ENCODE measurements around the gene ZBTB7C.

DNA sequence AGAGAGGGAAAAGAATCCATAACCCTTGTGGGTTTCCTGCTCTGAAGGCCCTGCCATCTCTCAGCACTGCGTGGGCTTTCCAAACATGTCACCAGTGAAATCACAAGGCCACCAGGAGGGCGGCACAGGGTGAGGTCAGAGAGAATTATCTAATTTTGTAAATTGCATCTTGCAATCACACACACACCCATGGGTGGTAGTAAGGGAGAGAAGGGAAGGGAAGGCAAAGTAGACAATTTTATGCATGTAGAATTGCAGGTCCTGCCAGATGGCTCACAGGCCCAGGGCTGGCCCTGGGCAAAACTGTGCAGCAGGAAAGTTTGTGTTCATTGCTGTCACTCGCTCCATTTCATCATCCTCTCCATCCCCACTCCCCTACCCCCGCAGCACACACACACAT is 21.0 kb upstream of the ZBTB7C start:
- TF ChIP-seq, protein P1, sequence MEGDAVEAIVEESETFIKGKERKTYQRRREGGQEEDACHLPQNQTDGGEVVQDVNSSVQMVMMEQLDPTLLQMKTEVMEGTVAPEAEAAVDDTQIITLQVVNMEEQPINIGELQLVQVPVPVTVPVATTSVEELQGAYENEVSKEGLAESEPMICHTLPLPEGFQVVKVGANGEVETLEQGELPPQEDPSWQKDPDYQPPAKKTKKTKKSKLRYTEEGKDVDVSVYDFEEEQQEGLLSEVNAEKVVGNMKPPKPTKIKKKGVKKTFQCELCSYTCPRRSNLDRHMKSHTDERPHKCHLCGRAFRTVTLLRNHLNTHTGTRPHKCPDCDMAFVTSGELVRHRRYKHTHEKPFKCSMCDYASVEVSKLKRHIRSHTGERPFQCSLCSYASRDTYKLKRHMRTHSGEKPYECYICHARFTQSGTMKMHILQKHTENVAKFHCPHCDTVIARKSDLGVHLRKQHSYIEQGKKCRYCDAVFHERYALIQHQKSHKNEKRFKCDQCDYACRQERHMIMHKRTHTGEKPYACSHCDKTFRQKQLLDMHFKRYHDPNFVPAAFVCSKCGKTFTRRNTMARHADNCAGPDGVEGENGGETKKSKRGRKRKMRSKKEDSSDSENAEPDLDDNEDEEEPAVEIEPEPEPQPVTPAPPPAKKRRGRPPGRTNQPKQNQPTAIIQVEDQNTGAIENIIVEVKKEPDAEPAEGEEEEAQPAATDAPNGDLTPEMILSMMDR (IDR thresholded peaks at IDR 0.05; ENCODE audit: borderline replicate concordance, extremely low read depth, low read length, poor library complexity, severe bottlenecking): no peak
- TF ChIP-seq EZH2 (IDR thresholded peaks at IDR 0.05; ENCODE audit: borderline replicate concordance, low read depth, low read length, severe bottlenecking): no peak
